Measurements from ENCODE around the gene CXCL17.
A peak's percentile ranks its signal among the peaks of the same experiment; 100 is the strongest.

CXCL17 gene

DNA sequence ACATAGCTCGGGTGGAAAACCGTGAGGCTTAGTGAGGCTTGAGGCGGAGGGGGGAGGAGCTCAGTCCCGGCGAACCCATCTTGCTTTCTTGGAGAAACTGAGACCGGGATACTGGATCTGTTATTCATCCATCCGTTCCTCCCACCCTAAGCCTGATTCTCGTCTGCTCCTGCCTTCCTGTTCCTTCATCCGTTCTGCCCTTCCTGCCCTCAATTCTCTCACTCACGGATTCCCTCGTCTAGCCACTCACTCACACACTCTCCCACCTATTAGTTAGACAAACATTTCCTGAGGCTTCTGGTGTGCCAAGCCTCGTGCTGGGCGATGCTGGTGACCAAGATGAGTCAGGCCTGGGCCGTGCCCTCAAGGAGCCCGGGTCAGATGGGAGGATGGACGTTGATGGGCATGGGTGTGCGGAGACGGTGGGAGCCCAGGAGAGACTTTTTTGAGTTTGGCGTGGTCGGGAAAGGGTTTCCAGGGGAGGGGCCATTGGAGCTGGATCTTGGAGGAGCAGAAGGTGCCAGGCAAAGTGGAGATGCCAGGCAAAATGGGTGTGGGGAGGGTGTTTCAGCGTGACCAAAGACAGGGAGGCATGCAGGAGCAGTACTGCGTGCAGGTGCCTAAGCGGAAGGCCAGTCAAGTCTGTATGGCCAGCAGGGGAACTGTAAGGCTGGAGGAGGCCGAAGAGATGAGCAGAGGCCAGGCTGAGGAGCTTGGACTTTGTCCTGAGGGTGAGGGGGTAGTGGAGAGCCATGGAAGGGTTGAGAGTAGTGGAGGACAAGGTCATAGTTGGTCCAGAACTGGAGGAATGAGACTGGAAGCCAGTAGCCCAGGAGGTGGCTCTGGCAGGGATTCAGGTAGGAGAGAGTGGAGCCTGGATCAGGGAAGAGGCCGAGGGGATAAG is 45.2 kb downstream of the CXCL17 start:
- DNase-seq (ENCODE audit: low read depth in 1 of 2, low spot score in 1 of 2) = no peak
- in situ Hi-C loops (cut with HindIII; ENCODE audit: low pct_unique_long_range_greater_than_20kb, low sequenced_read_pairs) = no loop called here
- TF ChIP-seq JUND (IDR thresholded peaks at IDR 0.05; ENCODE audit: low read depth) = no peak

DNA sequence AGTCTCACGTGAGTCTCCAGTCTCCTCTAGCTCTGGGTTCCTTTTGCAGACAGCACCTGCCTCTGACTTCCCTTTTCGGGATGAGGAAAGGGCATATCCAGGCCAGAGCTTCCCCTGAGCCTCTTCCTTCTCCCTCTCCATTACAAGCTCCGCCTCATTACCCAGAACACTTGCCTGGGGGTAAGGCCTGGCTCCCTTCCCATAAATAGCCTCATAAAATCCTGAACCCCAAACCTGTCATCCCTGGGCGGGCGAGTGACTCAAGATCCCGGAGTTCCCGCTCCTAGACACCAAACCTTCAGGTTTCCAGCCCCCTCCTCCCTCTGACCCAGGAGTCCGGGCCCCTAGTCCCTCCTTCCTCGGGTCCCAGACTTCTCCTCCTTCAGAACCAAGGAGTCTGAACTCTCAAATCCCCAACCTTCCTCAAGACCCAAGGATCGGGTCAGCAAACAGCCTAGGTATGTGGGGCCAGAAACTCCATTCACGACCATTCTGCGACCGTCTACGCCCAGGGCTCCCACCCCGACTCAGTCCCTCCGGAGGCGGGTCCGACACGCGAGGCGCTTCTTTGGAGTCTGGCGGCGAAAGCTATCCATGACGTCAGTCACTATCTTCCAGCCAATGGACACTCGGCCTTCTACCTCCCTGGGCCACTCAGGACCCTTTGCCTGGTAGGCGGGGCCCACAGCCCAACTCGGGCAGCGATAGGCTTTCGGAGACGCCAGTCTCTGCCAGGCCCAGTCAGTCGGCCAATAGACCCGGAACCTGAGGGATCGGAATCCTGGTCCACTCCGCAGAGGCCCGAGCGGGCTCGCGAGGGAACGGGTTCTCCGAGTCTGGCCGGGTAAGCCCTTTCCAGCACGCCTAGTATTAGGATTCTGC is 46.1 kb downstream of the CXCL17 start:
- DNase-seq (ENCODE audit: low read depth in 1 of 2, low spot score in 1 of 2) = peak; percentile 96 to 99
- no peak for TF ChIP-seq JUND (IDR thresholded peaks at IDR 0.05; ENCODE audit: low read depth)
- in situ Hi-C loops (cut with HindIII; ENCODE audit: low pct_unique_long_range_greater_than_20kb, low sequenced_read_pairs) = no loop called here

DNA sequence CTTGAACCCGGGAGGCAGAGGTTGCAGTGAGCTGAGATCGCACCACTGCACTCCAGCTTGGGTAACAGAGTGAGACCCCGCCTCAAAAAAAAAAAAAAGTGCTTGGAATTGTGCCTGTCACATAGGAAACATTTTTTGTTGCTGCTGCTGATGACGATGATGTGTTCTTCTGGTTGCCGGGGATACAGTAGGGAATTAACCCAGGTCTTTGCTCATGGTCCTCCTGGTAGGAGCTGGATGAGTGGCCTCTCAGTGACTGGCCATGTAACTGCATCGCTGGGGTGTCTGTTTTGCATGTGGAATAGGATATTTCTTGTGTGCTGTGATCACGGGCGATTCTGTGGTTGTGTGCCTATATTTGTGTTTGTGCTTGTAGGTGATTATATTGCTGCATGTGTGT is 48.0 kb downstream of the CXCL17 start:
- in situ Hi-C loops (cut with HindIII; ENCODE audit: low pct_unique_long_range_greater_than_20kb, low sequenced_read_pairs) = no loop called here
- TF ChIP-seq JUND (IDR thresholded peaks at IDR 0.05; ENCODE audit: low read depth) = no peak
- DNase-seq (ENCODE audit: low read depth in 1 of 2, low spot score in 1 of 2) = no peak

DNA sequence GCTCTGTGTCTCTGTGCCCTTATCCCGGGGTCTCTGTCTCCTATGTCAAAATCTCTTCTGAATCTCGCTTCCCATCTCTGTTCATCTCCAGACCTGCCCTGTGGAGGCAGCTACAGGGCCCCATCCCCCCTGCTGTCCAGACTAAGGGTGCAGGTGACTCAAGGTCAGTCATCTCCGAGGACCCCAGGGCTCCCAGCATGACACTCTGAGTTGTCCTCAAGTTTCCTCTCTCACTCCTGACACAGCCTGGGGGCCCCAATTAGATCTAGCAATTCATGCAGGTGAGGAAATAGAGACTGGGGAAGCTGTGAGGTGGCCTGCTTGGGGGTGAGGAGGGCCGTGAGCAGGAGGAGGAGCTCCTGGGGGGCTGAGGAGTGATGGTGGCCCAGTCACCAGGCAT is 50.6 kb downstream of the CXCL17 start:
- no peak for TF ChIP-seq JUND (IDR thresholded peaks at IDR 0.05; ENCODE audit: low read depth)
- in situ Hi-C loops (cut with HindIII; ENCODE audit: low pct_unique_long_range_greater_than_20kb, low sequenced_read_pairs) = no loop called here
- DNase-seq (ENCODE audit: low read depth in 1 of 2, low spot score in 1 of 2) = no peak

DNA sequence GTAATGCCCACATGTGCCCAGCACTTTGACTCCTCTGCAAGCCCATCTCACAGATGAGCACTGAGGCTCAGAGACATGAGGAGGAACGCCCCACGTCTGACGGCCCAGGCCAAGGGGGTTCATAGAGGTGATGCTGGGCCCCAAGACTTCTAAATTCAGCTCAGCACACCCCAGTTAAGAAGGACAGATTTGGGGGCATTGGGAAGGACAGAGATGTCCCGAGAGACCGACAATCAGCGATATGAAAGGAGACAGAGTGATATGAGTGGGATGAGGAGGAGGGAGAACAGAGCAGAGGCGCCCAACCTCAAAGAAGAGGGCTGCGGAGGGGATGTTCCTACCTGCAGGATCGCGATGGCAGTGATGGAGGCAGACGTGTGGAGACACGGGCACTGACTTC is 52.8 kb downstream of the CXCL17 start, which contains the start of gene CNFN:
Gene CNFN (minus strand): TSS at position 399 of the 400 bp plus-strand sequence. CDS start 1,260 bp downstream, outside the sequence.
- in situ Hi-C loops (cut with HindIII; ENCODE audit: low pct_unique_long_range_greater_than_20kb, low sequenced_read_pairs) = no loop called here

DNA sequence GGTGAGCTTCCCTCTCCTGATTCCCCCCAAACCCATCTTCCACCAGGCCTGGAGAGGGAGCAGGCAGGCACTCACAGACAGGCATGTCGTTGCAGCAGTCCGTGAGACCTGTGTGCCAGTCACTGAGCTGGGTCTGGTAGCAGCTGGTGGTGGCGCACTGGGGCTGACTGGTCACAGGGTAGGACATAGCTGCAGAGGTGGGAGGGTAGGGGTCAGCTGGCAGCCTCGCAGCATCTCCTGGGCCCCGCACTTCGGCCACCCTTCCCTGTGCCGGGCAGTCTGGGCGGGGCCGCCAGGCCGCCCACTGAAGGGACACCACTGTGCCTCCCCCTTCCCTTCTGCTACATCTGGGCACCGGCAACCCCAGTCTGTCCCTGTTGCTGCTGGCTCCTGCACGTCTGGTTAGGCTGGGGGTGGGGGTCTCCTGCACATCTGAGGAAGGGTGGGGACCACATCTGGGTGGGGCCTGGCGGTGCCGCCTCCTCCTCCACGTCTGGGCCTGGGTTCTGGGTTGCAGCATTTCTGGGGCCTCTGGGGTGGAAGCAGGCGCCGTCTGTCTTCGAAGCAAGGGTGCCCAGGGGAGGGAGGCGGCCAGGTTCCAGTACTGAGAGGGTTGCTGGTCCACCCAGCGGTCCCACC is 53.8 kb downstream of the CXCL17 start:
- DNase-seq (ENCODE audit: low read depth in 1 of 2, low spot score in 1 of 2) = no peak
- in situ Hi-C loops (cut with HindIII; ENCODE audit: low pct_unique_long_range_greater_than_20kb, low sequenced_read_pairs) = no loop called here
- TF ChIP-seq JUND (IDR thresholded peaks at IDR 0.05; ENCODE audit: low read depth) = no peak

More for the DNA sequence above, 52.8 kb downstream of the CXCL17 start, which contains the start of gene CNFN:
- DNase-seq (ENCODE audit: low read depth in 1 of 2, low spot score in 1 of 2) = no peak
- TF ChIP-seq JUND (IDR thresholded peaks at IDR 0.05; ENCODE audit: low read depth) = no peak

DNA sequence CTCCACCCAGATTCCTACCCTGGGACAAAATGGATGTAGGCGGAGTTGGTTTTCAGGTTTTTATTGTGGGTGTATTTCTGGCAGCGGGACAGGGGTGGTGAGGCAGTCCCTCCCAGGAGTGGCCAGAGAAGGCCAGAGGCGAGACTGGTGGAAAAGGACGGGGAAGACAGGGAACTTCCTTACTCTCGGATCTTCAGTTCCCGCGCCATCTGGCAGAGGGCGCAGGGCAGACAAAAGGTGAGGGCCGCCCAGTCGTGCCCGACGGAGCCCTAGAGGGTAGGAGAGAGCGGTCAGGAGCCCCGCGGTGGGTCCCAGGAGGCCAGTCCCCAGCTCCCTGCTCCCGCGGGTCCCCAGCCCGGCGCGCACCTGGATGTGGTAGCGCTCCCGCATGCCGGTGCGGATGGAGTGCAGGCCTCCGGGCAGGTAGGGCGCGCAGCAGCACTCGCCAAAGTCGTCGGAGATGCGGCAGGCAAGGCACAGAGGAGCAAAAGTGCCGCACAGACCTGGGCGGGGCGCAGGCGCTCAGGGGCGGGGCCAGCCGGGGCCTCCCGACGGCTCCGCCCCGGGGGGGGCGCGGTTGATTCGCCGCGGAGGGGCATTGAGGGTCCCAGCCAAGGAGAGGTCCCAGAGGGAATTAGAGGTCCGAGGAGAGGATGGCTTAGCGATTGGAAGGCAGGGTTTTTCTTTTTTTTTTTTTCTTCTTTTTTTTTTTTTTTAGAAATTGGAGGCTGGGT is 55.6 kb downstream of the CXCL17 start:
- no peak for TF ChIP-seq JUND (IDR thresholded peaks at IDR 0.05; ENCODE audit: low read depth)
- peak; percentile 88 to 94 for DNase-seq (ENCODE audit: low read depth in 1 of 2, low spot score in 1 of 2)
- in situ Hi-C loops (cut with HindIII; ENCODE audit: low pct_unique_long_range_greater_than_20kb, low sequenced_read_pairs) = no loop called here

DNA sequence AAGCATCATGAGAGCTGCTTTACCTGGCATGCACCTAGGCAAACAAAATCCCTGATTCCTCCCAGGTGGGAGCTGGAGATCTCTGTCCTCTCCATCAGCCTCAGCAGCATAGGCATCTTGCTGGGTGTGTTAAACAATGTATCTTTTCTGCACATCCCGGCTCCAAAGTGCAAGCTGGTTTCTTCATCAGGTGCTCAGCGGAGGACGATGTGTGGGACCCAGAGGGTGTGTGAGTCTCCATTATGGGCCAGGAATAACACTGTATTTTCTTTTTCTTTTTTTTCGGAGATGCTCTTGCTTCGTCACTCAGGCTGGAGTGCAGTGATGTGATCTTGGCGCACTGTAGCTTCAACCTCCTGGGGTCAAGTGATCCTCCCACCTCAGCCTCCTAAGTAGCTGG is 62.6 kb downstream of the CXCL17 start:
- DNase-seq (ENCODE audit: low read depth in 1 of 2, low spot score in 1 of 2) = no peak
- no peak for TF ChIP-seq JUND (IDR thresholded peaks at IDR 0.05; ENCODE audit: low read depth)
- in situ Hi-C loops (cut with HindIII; ENCODE audit: low pct_unique_long_range_greater_than_20kb, low sequenced_read_pairs) = no loop called here
